Activated T-cell treated with anti-CD3 and anti-CD28 coated beads, Interleukin-2, amount 50 U/mL, for 72 hours (primary cell): Measurements from ENCODE around the gene IL17F. TPM values are rescaled to one million over a fixed set of nuclear protein-coding genes. Genes with fewer than 3 reads are reported as not detected.

Experiments used
- ATAC-seq, 2 donors: fragments of 150-1000 bp; cut with Tn5 transposase; replicated peaks in 1 of 2; 2 replicates each; pipeline ENCODE4 v1.10.0; 2021; ENCODE audit warnings: moderate library complexity in 2 of 2, mild to moderate bottlenecking in 1 of 2
- DNase-seq, 2 donors: peaks; one replicate each; pipeline ENCODE4 v3.0.0; 2021 to 2022; ENCODE audit warnings: mixed read lengths in 1 of 2
- H3K27ac Mint-ChIP-seq: one replicate; pipeline ENCODE4 v1.8.0; 2022; ENCODE audit warnings: mild to moderate bottlenecking, moderate library complexity, mixed read lengths
- H3K27me3 Mint-ChIP-seq: one replicate; pipeline ENCODE4 v1.8.0; 2022; ENCODE audit warnings: low read depth, mixed read lengths
- H3K36me3 Mint-ChIP-seq, 2 donors: one replicate each; pipeline ENCODE4 v1.8.0; 2022; ENCODE audit warnings: mixed read lengths in 2 of 2, mild to moderate bottlenecking in 1 of 2; ENCODE audit not compliant: insufficient read depth in 2 of 2
- H3K4me1 Mint-ChIP-seq: one replicate; pipeline ENCODE4 v1.8.0; 2022; ENCODE audit warnings: low read depth, mixed read lengths
- H3K4me3 Mint-ChIP-seq, 2 donors: one replicate each; pipeline ENCODE4 v1.8.0; 2022; ENCODE audit warnings: mild to moderate bottlenecking in 2 of 2, mixed read lengths in 2 of 2, moderate library complexity in 2 of 2
- H3K9me3 Mint-ChIP-seq, 2 donors: one replicate each; pipeline ENCODE4 v1.8.0; 2022; ENCODE audit warnings: mixed read lengths in 2 of 2
- total RNA-seq, 2 donors: library from RNA; stranded (reverse); gene quantifications; one replicate each; pipeline ENCODE4 v1.2.3, GENCODE V29; 2022

The IL17F gene
- total RNA-seq, 2 donors from 2014 or later = 0.50 to 12.3 TPM

GRCh38 chr6:52231406-52232127 is 12.7 kb downstream of the IL17F start:
- H3K9me3 Mint-ChIP-seq = no peaks in the 10 kb centered on the region
- no peaks in the 10 kb centered on the region for H3K36me3 Mint-ChIP-seq
- ATAC-seq (peak; percentile 64 to 82), DNase-seq (peak; percentile 69 to 80)
- peaks cover 50% of the 10 kb centered on the region for H3K4me1 Mint-ChIP-seq
- H3K27me3 Mint-ChIP-seq = peaks cover 63% of the 10 kb centered on the region
- H3K4me3 Mint-ChIP-seq = no peak overlapping the region
- peak overlapping the region; percentile 38 for H3K27ac Mint-ChIP-seq

DNA sequence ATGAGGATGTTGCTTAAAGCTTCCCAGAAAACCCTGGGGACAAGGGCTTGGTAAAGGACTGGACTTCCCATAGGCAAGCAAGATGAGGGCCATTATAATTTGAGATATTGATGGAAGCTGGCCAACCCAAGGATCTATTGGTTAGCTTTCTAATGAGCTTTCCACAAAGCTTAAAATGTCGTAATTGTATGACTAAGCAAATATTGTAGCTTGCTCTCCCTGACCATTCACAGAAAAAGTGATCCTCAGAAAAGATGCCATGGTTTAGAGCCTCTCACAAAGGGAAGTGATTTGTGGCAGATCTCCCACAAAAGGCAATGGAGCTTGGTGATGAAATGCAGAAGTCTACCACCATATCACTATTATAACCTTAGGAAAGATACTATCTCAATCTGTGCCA is 13.6 kb downstream of the IL17F start:
- Mint-ChIP-seq H3K4me3 (no peak overlapping the region), H3K4me1 (peaks cover 50% of the 10 kb centered on the region), H3K27ac (no peak overlapping the region), H3K27me3 (peaks cover 65% of the 10 kb centered on the region), H3K36me3 (no peaks in the 10 kb centered on the region), H3K9me3 (no peaks in the 10 kb centered on the region)
- no peak for ATAC-seq
- DNase-seq = no peak

- Mint-ChIP-seq H3K27ac (no peak overlapping the region), H3K4me1 (peaks cover 46% of the 10 kb centered on the region), H3K36me3 (no peaks in the 10 kb centered on the region), H3K9me3 (peaks cover 0 to 1% of the 10 kb centered on the region in 2 donors), H3K27me3 (peaks cover 78% of the 10 kb centered on the region), H3K4me3 (peak overlapping the region in 1 of 2 donors; percentile 30)
- DNase-seq (peak; percentile 85 to 89), ATAC-seq (peak; percentile 87 to 95)
Observed at GRCh38 chr6:52227495-52227894, 16.8 kb downstream of the IL17F start.

DNA sequence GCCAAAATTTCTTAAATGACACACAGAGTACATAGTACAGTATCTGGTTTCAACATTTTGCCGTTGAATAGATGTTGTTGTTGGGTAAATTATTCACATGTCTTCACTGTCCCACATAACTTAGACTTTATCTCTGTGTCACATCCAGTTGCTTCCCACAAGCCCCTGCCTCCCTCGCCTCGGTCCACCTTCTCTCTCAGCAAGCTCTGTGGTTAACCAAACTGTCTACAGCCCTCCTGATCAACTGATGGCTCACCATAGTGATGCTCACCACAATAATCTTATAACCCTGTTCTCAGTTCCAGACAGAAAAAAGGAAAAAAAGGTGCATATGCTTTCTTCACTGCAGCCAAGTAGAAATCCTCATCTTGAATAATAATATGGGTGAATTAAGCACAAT is 23.0 kb downstream of the IL17F start:
- Mint-ChIP-seq H3K27me3 (peaks cover 65% of the 10 kb centered on the region), H3K27ac (peak overlapping the region; percentile 38), H3K36me3 (no peaks in the 10 kb centered on the region), H3K4me3 (peak overlapping the region; percentile 2 to 35), H3K9me3 (peaks cover 0 to 1% of the 10 kb centered on the region in 2 donors), H3K4me1 (peaks cover 18% of the 10 kb centered on the region)
- DNase-seq = peak; percentile 51 to 72
- peak; percentile 96 to 98 for ATAC-seq

- no peak overlapping the region for H3K4me3 Mint-ChIP-seq
- no peaks in the 10 kb centered on the region for H3K9me3 Mint-ChIP-seq
- no peak overlapping the region for H3K27ac Mint-ChIP-seq
- ATAC-seq (no peak), DNase-seq (no peak)
- peaks cover 33% of the 10 kb centered on the region for H3K27me3 Mint-ChIP-seq
- no peaks in the 10 kb centered on the region for H3K36me3 Mint-ChIP-seq
- H3K4me1 Mint-ChIP-seq = peaks cover 18% of the 10 kb centered on the region
Observed at GRCh38 chr6:52217761-52218160, 26.5 kb downstream of the IL17F start.

GRCh38 chr6:52216932-52217575 is 27.2 kb downstream of the IL17F start:
- Mint-ChIP-seq H3K4me1 (peaks cover 13% of the 10 kb centered on the region), H3K9me3 (no peaks in the 10 kb centered on the region), H3K27ac (no peak overlapping the region), H3K36me3 (no peaks in the 10 kb centered on the region), H3K4me3 (no peak overlapping the region), H3K27me3 (peaks cover 34% of the 10 kb centered on the region)
- DNase-seq = no peak
- ATAC-seq = no peak

- no peaks in the 10 kb centered on the region for H3K36me3 Mint-ChIP-seq
- H3K4me3 Mint-ChIP-seq = no peak overlapping the region
- DNase-seq = no peak
Observed at GRCh38 chr6:52215787-52216186, 28.5 kb downstream of the IL17F start.

DNA sequence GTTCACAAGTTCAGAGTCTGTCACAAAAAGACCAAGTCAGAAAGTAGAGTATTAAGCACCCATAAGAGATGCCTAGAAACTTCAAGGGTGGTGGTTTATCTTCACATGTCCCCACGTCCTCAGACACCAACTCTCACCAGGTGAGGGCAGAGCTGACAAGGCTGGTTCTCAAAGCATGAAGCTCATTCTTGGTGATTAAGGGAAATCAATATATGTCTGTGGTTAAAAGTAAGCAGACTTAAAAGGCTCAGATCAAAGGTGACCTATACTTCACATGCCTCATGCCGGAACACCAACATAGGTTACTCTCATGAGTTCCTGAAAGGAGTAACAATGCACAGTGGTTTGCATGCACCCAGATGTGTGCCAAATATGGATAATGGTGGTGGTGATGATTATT is 31.2 kb downstream of the IL17F start:
- H3K4me3 Mint-ChIP-seq = no peak overlapping the region
- H3K27ac Mint-ChIP-seq = no peak overlapping the region
- DNase-seq = peak; percentile 28 to 36
- peaks cover 40% of the 10 kb centered on the region for H3K27me3 Mint-ChIP-seq
- peak; percentile 63 to 78 for ATAC-seq
- no peaks in the 10 kb centered on the region for H3K9me3 Mint-ChIP-seq
- no peaks in the 10 kb centered on the region for H3K36me3 Mint-ChIP-seq
- H3K4me1 Mint-ChIP-seq = peaks cover 19% of the 10 kb centered on the region

More at GRCh38 chr6:52215787-52216186, 28.5 kb downstream of the IL17F start:
- Mint-ChIP-seq H3K4me1 (peaks cover 4% of the 10 kb centered on the region), H3K27me3 (peaks cover 38% of the 10 kb centered on the region), H3K9me3 (no peaks in the 10 kb centered on the region), H3K27ac (no peak overlapping the region)
- no peak for ATAC-seq

DNA sequence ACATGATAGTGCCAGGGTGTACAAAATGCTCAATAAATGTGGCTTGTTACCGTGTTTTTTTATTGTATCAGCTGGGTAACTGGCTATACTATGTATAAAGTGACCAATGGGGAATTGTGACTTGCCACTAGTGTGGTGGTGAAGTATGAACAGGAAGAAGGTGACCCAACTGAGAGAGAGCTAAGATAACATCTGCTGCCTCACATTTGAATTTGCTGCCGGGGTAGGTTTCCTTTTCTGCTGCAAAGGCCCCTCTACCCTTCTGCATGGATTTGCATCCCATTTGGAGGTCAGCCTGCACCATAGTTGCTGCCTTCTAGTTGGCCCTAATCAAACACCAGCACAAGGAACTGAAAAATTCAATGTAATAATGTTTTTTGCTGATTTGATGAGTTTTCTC is 34.1 kb downstream of the IL17F start:
- H3K36me3 Mint-ChIP-seq = peaks cover 0 to 4% of the 10 kb centered on the region in 2 donors
- DNase-seq (no peak), ATAC-seq (peak in 1 of 2 donors; percentile 37)
- no peak overlapping the region for H3K27ac Mint-ChIP-seq
- H3K9me3 Mint-ChIP-seq = no peaks in the 10 kb centered on the region
- peak overlapping the region in 1 of 2 donors; percentile 58 for H3K4me3 Mint-ChIP-seq
- H3K4me1 Mint-ChIP-seq = peaks cover 19% of the 10 kb centered on the region
- peaks cover 46% of the 10 kb centered on the region for H3K27me3 Mint-ChIP-seq

DNA sequence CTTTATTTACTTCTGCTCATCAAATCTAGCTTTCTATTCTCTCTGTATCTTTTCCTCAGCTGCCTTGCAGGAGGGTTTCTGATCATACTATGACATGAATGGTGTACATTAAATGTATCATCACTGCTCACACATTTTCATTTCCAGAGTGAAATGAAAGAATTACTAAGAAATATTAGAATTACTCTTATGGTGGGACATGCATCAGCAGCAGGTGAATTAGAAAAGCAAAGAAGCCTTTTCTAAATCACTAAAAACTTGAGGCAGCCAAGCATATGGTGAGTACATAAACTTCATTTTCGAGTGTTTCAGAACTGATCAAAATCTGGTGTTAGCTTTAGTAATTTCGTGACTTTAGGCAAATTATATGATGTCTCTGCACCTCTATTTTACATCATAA is 34.5 kb downstream of the IL17F start:
- H3K4me1 Mint-ChIP-seq = peaks cover 19% of the 10 kb centered on the region
- H3K4me3 Mint-ChIP-seq = peak overlapping the region in 1 of 2 donors; percentile 58
- H3K36me3 Mint-ChIP-seq = peaks cover 0 to 4% of the 10 kb centered on the region in 2 donors
- no peak for DNase-seq
- peak overlapping the region; percentile 4 for H3K27ac Mint-ChIP-seq
- peak; percentile 65 to 86 for ATAC-seq
- peaks cover 46% of the 10 kb centered on the region for H3K27me3 Mint-ChIP-seq
- no peaks in the 10 kb centered on the region for H3K9me3 Mint-ChIP-seq

DNA sequence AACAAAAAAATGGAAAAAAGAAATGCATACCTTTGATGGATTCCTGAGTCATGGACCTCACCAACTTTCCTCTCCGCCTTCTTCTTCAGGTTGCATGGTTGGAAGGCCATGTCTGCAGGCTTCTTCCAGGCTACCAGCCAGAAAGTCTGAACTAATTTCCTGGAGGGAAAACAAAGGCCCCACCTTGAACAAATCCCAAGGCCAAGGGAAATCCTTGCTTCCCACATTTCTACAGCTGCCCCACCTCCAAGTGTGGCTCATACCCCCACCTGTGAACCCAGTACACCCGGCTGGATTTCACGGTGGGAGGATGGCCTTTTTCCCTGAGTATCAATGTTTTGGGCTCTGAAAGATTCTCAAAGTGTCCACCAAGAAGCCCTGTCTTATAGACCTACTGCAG is 35.7 kb downstream of the IL17F start:
- DNase-seq (no peak), ATAC-seq (no peak)
- no peak overlapping the region for H3K4me3 Mint-ChIP-seq
- peaks cover 1 to 4% of the 10 kb centered on the region in 2 donors for H3K36me3 Mint-ChIP-seq
- no peaks in the 10 kb centered on the region for H3K9me3 Mint-ChIP-seq
- no peak overlapping the region for H3K27ac Mint-ChIP-seq
- H3K27me3 Mint-ChIP-seq = peaks cover 48% of the 10 kb centered on the region
- H3K4me1 Mint-ChIP-seq = peaks cover 19% of the 10 kb centered on the region

GRCh38 chr6:52207066-52207465 is 37.2 kb downstream of the IL17F start:
- ATAC-seq = no peak
- DNase-seq = no peak
- Mint-ChIP-seq H3K4me3 (no peak overlapping the region), H3K4me1 (peaks cover 15% of the 10 kb centered on the region), H3K36me3 (peaks cover 6 to 9% of the 10 kb centered on the region in 2 donors), H3K27ac (no peak overlapping the region), H3K9me3 (no peaks in the 10 kb centered on the region), H3K27me3 (peaks cover 50% of the 10 kb centered on the region)

DNA sequence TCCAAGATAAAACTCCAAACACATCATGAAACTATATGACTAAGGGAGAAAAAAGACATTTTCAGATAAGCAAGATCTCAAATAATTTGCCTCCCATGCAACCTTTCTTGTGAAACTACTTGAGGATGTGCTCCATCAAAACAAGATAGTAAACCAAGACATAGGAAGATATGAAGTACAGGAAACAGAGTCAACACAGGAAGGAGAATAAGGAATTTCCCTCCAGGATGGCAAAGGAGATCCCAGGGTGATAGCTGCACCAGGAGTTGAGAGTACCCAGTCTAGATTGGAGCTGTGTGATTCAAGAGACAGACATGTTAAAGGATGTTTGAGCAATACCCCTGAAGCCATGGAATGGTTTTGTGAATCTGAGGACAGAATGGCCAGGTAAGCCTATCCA is 42.8 kb downstream of the IL17F start:
- Mint-ChIP-seq H3K4me1 (peaks cover 17% of the 10 kb centered on the region), H3K36me3 (peaks cover 24 to 27% of the 10 kb centered on the region in 2 donors), H3K27me3 (peaks cover 45% of the 10 kb centered on the region), H3K9me3 (peaks cover 14 to 16% of the 10 kb centered on the region in 2 donors), H3K27ac (no peak overlapping the region), H3K4me3 (no peak overlapping the region)
- ATAC-seq = peak in 1 of 2 donors; percentile 13
- DNase-seq = no peak
